ENCODE results near the gene CMYA5.

GRCh38 chr5:79774855-79775237, 85.2 kb downstream of the CMYA5 start:
- TF ChIP-seq CTCF (conservative IDR thresholded peaks at IDR 0.05; ENCODE audit: low read depth, low read length) (no peak), EZH2phosphoT487 (IDR thresholded peaks at IDR 0.05; ENCODE audit: borderline replicate concordance, low read length) (no peak), EZH2 (IDR thresholded peaks at IDR 0.05; ENCODE audit: low read length, unreplicated experiment) (no peak)
